ENCODE data around the gene C19orf85.

GRCh38 chr19:55482967-55483705 lies 18.6 kb upstream of the C19orf85 start:
- no peak for TF ChIP-seq EZH2phosphoT487 (IDR thresholded peaks at IDR 0.05; ENCODE audit: low read depth)
- TF ChIP-seq CTCF (IDR thresholded peaks at IDR 0.05; ENCODE audit: low read depth, low read length), result no peak
